SK-N-DZ (cell line): ENCODE results near the gene LCN6.
A peak's percentile ranks its signal among the peaks of the same experiment; 100 is the strongest.

Experiments
- DNase-seq: peaks from one replicate; pipeline ENCODE4 v3.0.0-alpha.2; 2015; ENCODE audit warnings: low spot score

LCN6 gene

GRCh38 chr9:136725612-136726011, 22.7 kb downstream of the LCN6 start:
- no peak for DNase-seq

- DNase-seq = no peak
These were observed 23.6 kb downstream of the LCN6 start for GRCh38 chr9:136724772-136725171.

GRCh38 chr9:136723989-136724388, 24.3 kb downstream of the LCN6 start:
- no peak for DNase-seq

- no peak for DNase-seq
These were observed 24.9 kb downstream of the LCN6 start for GRCh38 chr9:136723362-136723976.

- DNase-seq = no peak
These were observed 25.4 kb downstream of the LCN6 start for GRCh38 chr9:136722969-136723356.

GRCh38 chr9:136722093-136722968, 26.0 kb downstream of the LCN6 start:
- DNase-seq = no peak

- DNase-seq = no peak
These were observed 26.8 kb downstream of the LCN6 start for GRCh38 chr9:136721339-136722092.

GRCh38 chr9:136720898-136721338, 27.4 kb downstream of the LCN6 start:
- DNase-seq = no peak

GRCh38 chr9:136720251-136720897, 28.0 kb downstream of the LCN6 start:
- peak; percentile 86 for DNase-seq

- DNase-seq = no peak
These were observed 29.0 kb downstream of the LCN6 start for GRCh38 chr9:136719195-136719880.

GRCh38 chr9:136718345-136719194, 29.8 kb downstream of the LCN6 start:
- no peak for DNase-seq

- no peak for DNase-seq
These were observed 30.9 kb downstream of the LCN6 start for GRCh38 chr9:136717399-136717798.

GRCh38 chr9:136714893-136715274, 33.4 kb downstream of the LCN6 start:
- DNase-seq = no peak

GRCh38 chr9:136714096-136714892, 34.0 kb downstream of the LCN6 start:
- DNase-seq = no peak

GRCh38 chr9:136713550-136713949, 34.8 kb downstream of the LCN6 start:
- no peak for DNase-seq

- DNase-seq = no peak
These were observed 35.4 kb downstream of the LCN6 start for GRCh38 chr9:136712690-136713544.

GRCh38 chr9:136711751-136712689, 36.3 kb downstream of the LCN6 start, which contains the start of gene DIPK1B:
DIPK1B (plus strand) TSS chr9:136712572; CDS start chr9:136712666, 94 bp downstream.
- peak; percentile 66 for DNase-seq
